Measurements from ENCODE around the gene IRF3.

The IRF3 gene

GRCh38 chr19:49680421-49681351, 15.0 kb upstream of the IRF3 start:
- Histone ChIP-seq H3K9me3 (ENCODE audit: control insufficient read depth, low read length) (no peaks in the 10 kb centered on the region), H3K4me1 (ENCODE audit: control insufficient read depth, insufficient read depth, low read length, poor library complexity, severe bottlenecking) (peaks cover 28% of the 10 kb centered on the region), H3K27ac (ENCODE audit: insufficient read depth, low read length, poor library complexity, severe bottlenecking) (peak overlapping the region; percentile 60), H3K27me3 (replicated peaks; ENCODE audit: control insufficient read depth, insufficient read depth, low read length, poor library complexity, severe bottlenecking) (no peaks in the 10 kb centered on the region), H3K4me3 (ENCODE audit: insufficient read depth, low read depth, low read length, poor library complexity, severe bottlenecking) (peak overlapping the region; percentile 13), H3K36me3 (ENCODE audit: control insufficient read depth, insufficient read depth, low read length) (peaks cover 37% of the 10 kb centered on the region)
- DNase-seq: peak; percentile 82 to 88 (median 84)

GRCh38 chr19:49679771-49680413, 14.2 kb upstream of the IRF3 start:
- H3K27me3 ChIP-seq (replicated peaks; ENCODE audit: control insufficient read depth, insufficient read depth, low read length, poor library complexity, severe bottlenecking): no peaks in the 10 kb centered on the region
- DNase-seq: no peak
- no peak overlapping the region for H3K4me3 ChIP-seq (ENCODE audit: insufficient read depth, low read depth, low read length, poor library complexity, severe bottlenecking)
- peaks cover 28% of the 10 kb centered on the region for H3K4me1 ChIP-seq (ENCODE audit: control insufficient read depth, insufficient read depth, low read length, poor library complexity, severe bottlenecking)
- peak overlapping the region; percentile 60 for H3K27ac ChIP-seq (ENCODE audit: insufficient read depth, low read length, poor library complexity, severe bottlenecking)
- H3K36me3 ChIP-seq (ENCODE audit: control insufficient read depth, insufficient read depth, low read length): peaks cover 29% of the 10 kb centered on the region
- no peaks in the 10 kb centered on the region for H3K9me3 ChIP-seq (ENCODE audit: control insufficient read depth, low read length)

- H3K9me3 ChIP-seq (ENCODE audit: control insufficient read depth, low read length): no peaks in the 10 kb centered on the region
- peaks cover 28% of the 10 kb centered on the region for H3K4me1 ChIP-seq (ENCODE audit: control insufficient read depth, insufficient read depth, low read length, poor library complexity, severe bottlenecking)
- peaks cover 23% of the 10 kb centered on the region for H3K36me3 ChIP-seq (ENCODE audit: control insufficient read depth, insufficient read depth, low read length)
- H3K27ac ChIP-seq (ENCODE audit: insufficient read depth, low read length, poor library complexity, severe bottlenecking): peak overlapping the region; percentile 60
- H3K27me3 ChIP-seq (replicated peaks; ENCODE audit: control insufficient read depth, insufficient read depth, low read length, poor library complexity, severe bottlenecking): no peaks in the 10 kb centered on the region
- no peak overlapping the region for H3K4me3 ChIP-seq (ENCODE audit: insufficient read depth, low read depth, low read length, poor library complexity, severe bottlenecking)
- DNase-seq: no peak
These were observed 13.5 kb upstream of the IRF3 start for GRCh38 chr19:49678985-49679770.

GRCh38 chr19:49677901-49678674, 12.4 kb upstream of the IRF3 start:
- H3K36me3 ChIP-seq (ENCODE audit: control insufficient read depth, insufficient read depth, low read length): peaks cover 13% of the 10 kb centered on the region
- peak; percentile 68 to 78 (median 69) for DNase-seq

GRCh38 chr19:49677231-49677900, 11.7 kb upstream of the IRF3 start, which contains the start of gene PRMT1:
Gene PRMT1, plus strand, starts transcription at chr19:49677271. Its CDS starts 10 bp downstream, at chr19:49677281.
- peaks cover 7% of the 10 kb centered on the region for H3K36me3 ChIP-seq (ENCODE audit: control insufficient read depth, insufficient read depth, low read length)
- DNase-seq: peak; percentile 24 to 47 (median 47)
- H3K4me3 ChIP-seq (ENCODE audit: insufficient read depth, low read depth, low read length, poor library complexity, severe bottlenecking): peak within 1 kb of the TSS; percentile 82
- H3K27me3 ChIP-seq (replicated peaks; ENCODE audit: control insufficient read depth, insufficient read depth, low read length, poor library complexity, severe bottlenecking): no peaks in the 10 kb centered on the region
- H3K9me3 ChIP-seq (ENCODE audit: control insufficient read depth, low read length): no peaks in the 10 kb centered on the region
- H3K27ac ChIP-seq (ENCODE audit: insufficient read depth, low read length, poor library complexity, severe bottlenecking): peak within 1 kb of the TSS; percentile 98
- peaks cover 29% of the 10 kb centered on the region for H3K4me1 ChIP-seq (ENCODE audit: control insufficient read depth, insufficient read depth, low read length, poor library complexity, severe bottlenecking)

More at GRCh38 chr19:49677901-49678674, 12.4 kb upstream of the IRF3 start:
- peak overlapping the region; percentile 98 for H3K27ac ChIP-seq (ENCODE audit: insufficient read depth, low read length, poor library complexity, severe bottlenecking)
- no peaks in the 10 kb centered on the region for H3K27me3 ChIP-seq (replicated peaks; ENCODE audit: control insufficient read depth, insufficient read depth, low read length, poor library complexity, severe bottlenecking)
- no peaks in the 10 kb centered on the region for H3K9me3 ChIP-seq (ENCODE audit: control insufficient read depth, low read length)
- H3K4me3 ChIP-seq (ENCODE audit: insufficient read depth, low read depth, low read length, poor library complexity, severe bottlenecking): peak overlapping the region; percentile 82
- peaks cover 28% of the 10 kb centered on the region for H3K4me1 ChIP-seq (ENCODE audit: control insufficient read depth, insufficient read depth, low read length, poor library complexity, severe bottlenecking)

GRCh38 chr19:49676784-49677230, 11.2 kb upstream of the IRF3 start:
- peak overlapping the region; percentile 98 for H3K27ac ChIP-seq (ENCODE audit: insufficient read depth, low read length, poor library complexity, severe bottlenecking)
- no peaks in the 10 kb centered on the region for H3K9me3 ChIP-seq (ENCODE audit: control insufficient read depth, low read length)
- H3K36me3 ChIP-seq (ENCODE audit: control insufficient read depth, insufficient read depth, low read length): peaks cover 2% of the 10 kb centered on the region
- peak overlapping the region; percentile 82 for H3K4me3 ChIP-seq (ENCODE audit: insufficient read depth, low read depth, low read length, poor library complexity, severe bottlenecking)
- H3K27me3 ChIP-seq (replicated peaks; ENCODE audit: control insufficient read depth, insufficient read depth, low read length, poor library complexity, severe bottlenecking): no peaks in the 10 kb centered on the region
- H3K4me1 ChIP-seq (ENCODE audit: control insufficient read depth, insufficient read depth, low read length, poor library complexity, severe bottlenecking): peaks cover 34% of the 10 kb centered on the region
- DNase-seq: peak; percentile 96 to 99 (median 99)

GRCh38 chr19:49676136-49676783, 10.6 kb upstream of the IRF3 start:
- no peaks in the 10 kb centered on the region for H3K27me3 ChIP-seq (replicated peaks; ENCODE audit: control insufficient read depth, insufficient read depth, low read length, poor library complexity, severe bottlenecking)
- no peaks in the 10 kb centered on the region for H3K36me3 ChIP-seq (ENCODE audit: control insufficient read depth, insufficient read depth, low read length)
- peak overlapping the region; percentile 98 for H3K27ac ChIP-seq (ENCODE audit: insufficient read depth, low read length, poor library complexity, severe bottlenecking)
- peak overlapping the region; percentile 82 for H3K4me3 ChIP-seq (ENCODE audit: insufficient read depth, low read depth, low read length, poor library complexity, severe bottlenecking)
- peak in 1 of 3 donors; percentile 37 for DNase-seq
- no peaks in the 10 kb centered on the region for H3K9me3 ChIP-seq (ENCODE audit: control insufficient read depth, low read length)
- H3K4me1 ChIP-seq (ENCODE audit: control insufficient read depth, insufficient read depth, low read length, poor library complexity, severe bottlenecking): peaks cover 34% of the 10 kb centered on the region

GRCh38 chr19:49672131-49672919, 6.7 kb upstream of the IRF3 start:
- Histone ChIP-seq H3K27ac (ENCODE audit: insufficient read depth, low read length, poor library complexity, severe bottlenecking) (no peak overlapping the region), H3K4me3 (ENCODE audit: insufficient read depth, low read depth, low read length, poor library complexity, severe bottlenecking) (no peak overlapping the region), H3K9me3 (ENCODE audit: control insufficient read depth, low read length) (no peaks in the 10 kb centered on the region), H3K36me3 (ENCODE audit: control insufficient read depth, insufficient read depth, low read length) (no peaks in the 10 kb centered on the region), H3K4me1 (ENCODE audit: control insufficient read depth, insufficient read depth, low read length, poor library complexity, severe bottlenecking) (peaks cover 6% of the 10 kb centered on the region), H3K27me3 (replicated peaks; ENCODE audit: control insufficient read depth, insufficient read depth, low read length, poor library complexity, severe bottlenecking) (no peaks in the 10 kb centered on the region)
- DNase-seq: peak; percentile 45 to 64 (median 50)

All from effector memory CD4-positive, alpha-beta T cell (primary cell).